Keratinocyte (primary cell): ENCODE data around the gene BEND5.

Source experiments
- CTCF ChIP-seq, 3 experiments: IDR thresholded peaks in 1 of 3; conservative IDR thresholded peaks in 1 of 3; optimal IDR thresholded peaks in 1 of 3; 2 replicates in 2 of 3; 3 replicates in 1 of 3; pipeline versions ENCODE3 to v1.5.1; 2011; ENCODE audit warnings: low read length in 3 of 3, mild to moderate bottlenecking in 3 of 3, moderate library complexity in 2 of 3, control low read depth in 1 of 3, inconsistent platforms in 1 of 3; ENCODE audit not compliant: insufficient read depth in 2 of 3; ENCODE audit errors: extremely low read depth in 1 of 3
- EZH2 ChIP-seq: IDR thresholded peaks from one replicate; pipeline ENCODE4 v1.6.1; 2012; ENCODE audit warnings: inconsistent platforms, mild to moderate bottlenecking, low read length, moderate library complexity

- TF ChIP-seq CTCF (optimal IDR thresholded peaks at IDR 0.05 in 1 of 3, IDR thresholded peaks at IDR 0.05 in 1 of 3, conservative IDR thresholded peaks at IDR 0.05 in 1 of 3; ENCODE audit: extremely low read depth in 1 of 3, insufficient read depth in 2 of 3, low read length in 3 of 3) (no peak), EZH2 (no peak)
These were observed 85.2 kb downstream of the BEND5 start for GRCh38 chr1:48691429-48692001.
